NCI-H524 treated with DMSO at 0.1 percent for 48 hours (cell line): Measurements from ENCODE around the gene KIF17.

Experiments
- DNase-seq: peaks from one replicate; lab custom pipeline; 2025; lab: John Stamatoyannopoulos, UW

Gene KIF17

DNA sequence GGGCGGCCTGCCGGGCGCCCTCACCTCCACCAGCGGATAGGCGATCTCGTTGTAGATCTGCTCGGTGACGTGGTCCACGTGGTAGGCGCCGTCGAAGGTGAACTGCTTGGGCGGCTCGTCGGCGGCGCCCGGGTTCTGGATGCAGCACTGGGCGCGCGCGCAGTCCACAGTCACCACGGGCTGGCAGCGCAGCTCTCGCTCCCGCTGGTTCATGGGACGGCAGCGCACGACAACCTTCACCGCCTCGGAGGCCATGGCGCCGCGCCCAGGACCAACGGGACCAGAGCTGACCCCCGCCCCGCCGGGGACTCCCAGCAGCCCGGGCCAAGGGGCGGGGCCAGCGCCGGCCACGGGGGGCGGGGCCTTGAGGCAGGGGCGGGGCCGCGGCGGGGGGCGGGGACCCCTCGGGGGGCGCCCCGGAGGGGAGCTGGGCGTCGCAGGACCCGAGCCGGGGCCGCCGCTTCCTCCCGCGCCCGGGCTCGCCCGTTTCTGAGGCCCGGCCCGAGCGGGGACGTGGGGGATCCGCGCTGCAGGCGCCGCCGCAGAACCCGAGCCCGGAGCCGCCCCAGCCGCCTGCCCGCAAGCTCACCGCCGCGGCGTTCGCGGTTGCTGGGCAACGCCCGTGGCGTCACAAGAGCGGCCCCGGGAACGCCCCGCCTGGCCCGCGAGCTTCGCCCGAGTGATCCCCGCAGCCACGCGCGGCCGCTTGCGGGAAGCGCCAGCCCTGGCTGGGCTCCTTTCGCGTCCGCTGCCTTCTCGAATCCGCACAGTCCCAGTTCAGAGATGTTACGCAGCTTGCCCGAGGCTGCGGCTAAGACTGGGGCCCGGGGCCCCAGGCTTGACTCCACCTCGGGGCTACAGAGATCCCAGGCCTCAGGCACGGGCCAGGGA lies at the start of gene KIF17:
Gene KIF17 (minus strand): TSS at position 556 of the 891 bp plus-strand sequence. CDS start 301 bp downstream, at position 255.
- DNase-seq, result no peak

- no peak for DNase-seq
Measured at GRCh38 chr1:20767271-20767670, 49.5 kb upstream of the KIF17 start.

DNA sequence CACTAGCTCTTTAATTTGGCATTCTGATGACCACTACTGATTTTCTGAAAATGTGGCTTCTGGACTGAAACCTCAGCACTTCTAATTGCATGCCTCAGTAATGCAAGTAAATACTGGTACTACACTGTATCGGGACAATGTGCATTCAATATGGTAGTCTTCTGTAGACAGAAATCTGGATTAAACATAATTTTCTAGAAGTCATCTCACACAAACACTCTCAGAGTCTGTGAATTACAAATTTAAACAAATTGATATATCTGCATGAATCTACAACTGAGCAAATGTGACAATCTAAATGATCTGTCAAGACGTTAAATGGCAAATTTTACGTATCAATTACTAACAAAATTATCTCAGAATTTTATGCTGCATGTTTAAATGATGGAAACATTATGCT lies 45.6 kb upstream of the KIF17 start:
- no peak for DNase-seq

DNA sequence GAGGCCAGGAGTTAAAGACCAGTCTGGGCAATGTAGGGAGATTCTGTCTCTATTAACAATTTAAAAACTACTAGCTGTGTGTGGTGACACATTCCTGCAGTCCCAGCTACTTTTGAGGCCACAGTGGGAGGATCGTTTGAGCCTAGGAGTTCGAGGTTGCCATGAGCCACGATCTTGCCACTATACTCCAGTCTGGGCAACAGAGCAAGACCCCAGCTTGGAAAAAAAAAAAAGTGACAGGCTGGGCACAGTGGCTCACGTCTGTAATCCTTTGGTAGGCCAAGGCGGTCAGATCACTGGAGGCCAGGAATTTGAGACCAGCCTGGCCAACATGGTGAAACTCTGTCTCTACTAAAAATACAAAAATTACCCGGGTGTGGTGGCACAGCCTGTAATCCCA lies 42.5 kb upstream of the KIF17 start:
- DNase-seq, result no peak

GRCh38 chr1:20753589-20753988 lies 35.8 kb upstream of the KIF17 start:
- no peak for DNase-seq

DNA sequence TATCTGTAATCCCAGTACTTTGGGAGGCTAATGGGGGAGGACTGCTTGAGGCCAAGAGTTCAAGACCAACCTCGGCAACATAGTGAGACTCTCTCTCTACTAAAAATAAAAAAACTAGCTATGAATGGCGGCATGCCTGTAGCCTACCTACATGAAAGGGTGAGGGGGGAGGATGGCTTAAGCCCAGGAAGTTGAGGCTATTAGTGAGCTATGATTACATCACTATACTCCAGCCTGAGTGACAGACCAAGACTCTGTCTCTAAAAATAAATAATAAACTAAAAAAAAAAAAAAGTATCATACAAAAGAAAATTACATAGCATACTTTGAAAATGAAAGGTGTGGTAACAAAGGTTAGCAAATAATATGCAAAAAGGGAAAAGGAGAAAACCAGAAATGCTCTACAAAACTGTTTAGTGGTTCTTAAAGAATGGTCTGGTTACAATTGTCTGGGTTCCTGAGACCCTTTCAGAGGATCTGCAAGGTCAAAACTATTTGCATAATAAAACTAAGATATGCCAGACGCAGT lies 33.7 kb upstream of the KIF17 start:
- no peak for DNase-seq

DNA sequence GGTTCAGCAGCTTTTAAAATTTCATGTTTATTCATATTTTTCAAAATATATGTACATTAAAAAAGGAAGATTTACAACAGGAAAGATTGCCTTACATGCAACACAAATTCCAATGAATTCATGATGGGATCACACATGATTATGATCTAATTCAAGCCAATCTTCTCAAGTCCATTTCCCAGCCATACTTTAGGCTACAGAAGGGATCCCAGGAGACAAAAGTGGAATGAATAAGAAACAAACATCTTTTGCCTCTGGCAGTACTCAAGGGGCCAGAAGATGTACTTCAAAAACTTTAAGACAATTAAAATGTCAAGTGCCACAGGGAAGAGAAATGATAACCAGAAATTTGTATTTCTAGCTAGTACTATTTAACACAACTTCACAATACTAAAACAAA lies 24.9 kb upstream of the KIF17 start:
- DNase-seq, result no peak

- DNase-seq, result peak; percentile 64
Measured at GRCh38 chr1:20740781-20741180, 23.0 kb upstream of the KIF17 start.

- no peak for DNase-seq
Measured at GRCh38 chr1:20739225-20739624, 21.4 kb upstream of the KIF17 start.

- no peak for DNase-seq
Measured at GRCh38 chr1:20735581-20736111, 17.8 kb upstream of the KIF17 start.

DNA sequence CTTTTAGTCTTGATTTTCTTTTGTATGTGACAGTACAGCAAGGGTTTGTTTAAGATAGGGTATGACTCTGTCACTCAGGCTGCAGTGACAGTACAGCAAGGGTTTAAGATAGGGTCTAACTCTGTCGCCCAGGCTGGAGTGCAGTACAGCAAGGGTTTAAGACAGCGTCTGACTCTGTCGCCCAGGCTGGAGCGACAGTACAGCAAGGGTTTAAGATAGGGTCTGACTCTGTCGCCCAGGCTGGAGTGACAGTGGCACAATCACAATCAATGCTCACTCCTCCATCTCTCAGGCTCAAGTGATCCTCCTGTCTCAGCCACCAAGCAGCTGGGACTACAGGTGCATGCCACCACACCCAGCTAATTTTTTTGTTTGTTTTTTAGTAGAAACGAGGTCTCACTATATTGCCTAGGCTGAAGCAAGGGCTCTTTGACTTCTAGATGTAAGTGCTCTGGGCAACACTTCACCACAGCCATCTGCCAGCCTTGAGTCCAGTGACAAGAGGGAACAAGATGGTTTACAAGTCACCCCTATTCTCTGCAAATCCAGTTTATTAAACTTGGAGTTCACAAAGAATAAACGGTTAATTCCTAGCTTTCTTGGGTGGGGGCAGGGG lies 15.7 kb upstream of the KIF17 start:
- DNase-seq, result peak; percentile 38

GRCh38 chr1:20732588-20733359 lies 15.0 kb upstream of the KIF17 start, which contains the start of gene SH2D5:
Gene SH2D5, minus strand, starts transcription at chr1:20732703. Its CDS starts 4,659 bp downstream, at chr1:20728044.
- DNase-seq, result peak; percentile 58

DNA sequence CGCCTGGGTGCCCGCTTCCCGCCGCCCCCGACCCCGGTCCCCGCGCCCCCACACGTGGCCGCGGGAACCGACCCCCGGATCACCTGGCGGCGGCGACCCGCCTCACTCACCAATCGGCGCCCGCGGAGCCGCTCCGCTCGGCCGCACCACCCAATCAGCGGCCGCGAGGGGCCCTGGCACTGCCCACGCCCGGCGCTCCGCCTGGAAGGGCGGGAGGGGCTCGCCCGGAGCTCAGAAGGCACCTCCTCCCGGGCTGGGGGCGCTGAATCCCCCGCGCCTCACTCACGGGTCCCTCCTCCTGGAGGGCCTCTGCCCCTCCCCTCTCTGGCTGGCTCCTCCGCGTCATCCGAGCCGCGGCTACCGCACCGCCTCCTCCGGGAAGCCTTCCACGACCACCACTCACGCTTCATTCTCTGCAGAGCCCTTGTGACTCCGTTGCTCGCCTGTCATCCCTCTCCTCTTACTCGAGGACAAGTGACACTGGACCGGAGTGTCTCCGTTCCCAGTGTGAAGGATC lies 14.3 kb upstream of the KIF17 start:
- peak; percentile 3 for DNase-seq

DNA sequence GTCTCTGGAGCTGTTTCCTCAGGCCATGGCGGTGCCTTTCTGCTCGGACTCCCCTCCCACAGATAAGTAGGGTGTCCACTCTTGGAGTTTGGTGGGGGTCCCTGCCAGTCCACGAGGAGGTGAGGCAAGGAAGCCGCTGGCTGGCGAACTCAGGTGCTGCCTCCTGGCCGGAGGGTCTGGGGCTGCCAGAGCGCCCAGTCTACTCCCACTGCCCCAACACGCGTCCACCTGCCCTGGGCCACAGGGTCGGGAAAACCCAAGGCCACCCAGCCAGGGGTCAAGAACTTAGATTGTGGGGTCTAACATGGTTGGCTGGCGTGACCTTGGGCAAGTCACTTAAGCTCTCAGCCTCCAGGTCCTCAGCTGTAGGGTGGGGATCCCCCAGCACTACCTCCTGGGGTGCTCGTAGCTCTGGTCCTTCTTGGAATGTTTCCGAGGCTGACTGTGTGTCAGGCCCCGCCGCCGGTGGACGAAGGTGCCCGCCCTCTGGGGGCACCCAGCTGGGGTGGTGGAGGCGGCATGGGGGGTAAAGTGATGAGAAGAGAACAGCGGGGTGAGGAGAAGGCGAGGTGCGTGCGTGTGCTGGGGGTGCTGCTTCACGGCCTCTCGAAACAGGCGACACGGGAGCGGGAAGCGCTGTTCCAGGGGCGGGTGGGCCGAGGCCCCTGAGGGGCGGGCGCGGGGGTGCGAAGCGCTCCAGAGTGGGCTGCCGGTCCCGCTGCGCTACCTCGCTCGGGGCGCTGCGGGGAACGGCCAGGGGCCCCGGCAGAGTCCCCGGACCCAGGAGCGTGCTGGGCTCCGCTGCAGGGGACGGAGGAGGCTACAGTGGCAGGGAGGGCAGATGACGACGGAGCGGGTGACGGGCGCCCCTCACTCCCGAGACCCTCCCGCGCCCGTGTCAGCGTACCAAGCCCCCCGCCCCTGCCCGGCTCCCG lies 13.5 kb upstream of the KIF17 start:
- DNase-seq, result no peak

- no peak for DNase-seq
Measured at GRCh38 chr1:20730690-20731056, 12.9 kb upstream of the KIF17 start.

GRCh38 chr1:20729990-20730689 lies 12.3 kb upstream of the KIF17 start:
- DNase-seq, result no peak

- no peak for DNase-seq
Measured at GRCh38 chr1:20729155-20729931, 11.5 kb upstream of the KIF17 start.

DNA sequence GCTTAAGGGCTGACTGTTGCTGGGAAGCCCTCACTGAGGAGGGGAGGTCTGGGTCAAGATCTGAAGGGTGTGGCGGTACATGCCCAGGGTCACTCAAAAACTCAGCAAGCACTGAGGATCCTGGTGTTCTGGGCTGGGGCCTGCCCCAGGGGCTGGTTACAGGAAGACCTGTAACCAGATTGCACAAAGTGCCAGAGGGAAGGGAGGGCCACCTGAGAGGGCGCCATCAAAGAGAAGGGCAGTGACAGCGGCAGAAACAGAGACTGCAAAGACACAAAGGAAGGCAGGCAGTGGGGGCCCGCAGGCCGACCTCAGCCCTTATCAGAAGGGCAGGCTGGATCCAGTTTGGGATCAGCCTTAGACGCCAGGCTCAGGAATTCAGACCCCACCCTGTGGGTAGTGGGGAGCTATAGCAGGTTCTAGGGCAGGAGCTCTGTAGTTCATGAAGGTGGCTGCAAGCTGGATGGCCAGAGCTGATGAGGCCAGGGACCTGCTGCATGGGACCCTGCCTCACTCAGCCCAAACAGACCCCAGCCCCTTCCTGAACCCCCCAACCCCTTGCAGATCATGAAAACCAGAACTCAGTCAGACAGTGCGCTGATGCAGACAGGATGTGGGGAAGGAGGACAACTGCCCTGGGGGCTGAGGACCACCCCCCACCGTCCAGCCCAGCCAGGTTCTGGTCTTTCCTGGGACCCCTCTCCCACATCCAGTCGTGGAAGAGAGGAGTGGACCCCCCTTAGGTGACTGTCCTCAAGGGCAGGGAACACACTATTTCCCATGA lies 10.8 kb upstream of the KIF17 start:
- DNase-seq, result no peak
